ENCODE results near the gene DUS4L. TPM values are rescaled to one million over a fixed set of nuclear protein-coding genes. Genes with fewer than 3 reads are reported as not detected.
"Not testable (repeated sequence)": the region's sequence is repeated elsewhere in the genome, so short reads cannot be mapped to it uniquely, and the experiment has no call there.

Gene DUS4L, protein sequence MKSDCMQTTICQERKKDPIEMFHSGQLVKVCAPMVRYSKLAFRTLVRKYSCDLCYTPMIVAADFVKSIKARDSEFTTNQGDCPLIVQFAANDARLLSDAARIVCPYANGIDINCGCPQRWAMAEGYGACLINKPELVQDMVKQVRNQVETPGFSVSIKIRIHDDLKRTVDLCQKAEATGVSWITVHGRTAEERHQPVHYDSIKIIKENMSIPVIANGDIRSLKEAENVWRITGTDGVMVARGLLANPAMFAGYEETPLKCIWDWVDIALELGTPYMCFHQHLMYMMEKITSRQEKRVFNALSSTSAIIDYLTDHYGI
- 1 to 10 TPM; 5.4 to 6.6 TPM for total RNA-seq
- long read RNA-seq, donor 1, partial matches to known transcripts, result 0 of 1 reads
- long read RNA-seq, donor 1, other reads (novel, unspliced or antisense), result 1 of 1 reads
- long read RNA-seq, donor 2, partial matches to known transcripts, result 1 of 7 reads
- long read RNA-seq, donor 2, other reads (novel, unspliced or antisense), result 4 of 7 reads

DNA sequence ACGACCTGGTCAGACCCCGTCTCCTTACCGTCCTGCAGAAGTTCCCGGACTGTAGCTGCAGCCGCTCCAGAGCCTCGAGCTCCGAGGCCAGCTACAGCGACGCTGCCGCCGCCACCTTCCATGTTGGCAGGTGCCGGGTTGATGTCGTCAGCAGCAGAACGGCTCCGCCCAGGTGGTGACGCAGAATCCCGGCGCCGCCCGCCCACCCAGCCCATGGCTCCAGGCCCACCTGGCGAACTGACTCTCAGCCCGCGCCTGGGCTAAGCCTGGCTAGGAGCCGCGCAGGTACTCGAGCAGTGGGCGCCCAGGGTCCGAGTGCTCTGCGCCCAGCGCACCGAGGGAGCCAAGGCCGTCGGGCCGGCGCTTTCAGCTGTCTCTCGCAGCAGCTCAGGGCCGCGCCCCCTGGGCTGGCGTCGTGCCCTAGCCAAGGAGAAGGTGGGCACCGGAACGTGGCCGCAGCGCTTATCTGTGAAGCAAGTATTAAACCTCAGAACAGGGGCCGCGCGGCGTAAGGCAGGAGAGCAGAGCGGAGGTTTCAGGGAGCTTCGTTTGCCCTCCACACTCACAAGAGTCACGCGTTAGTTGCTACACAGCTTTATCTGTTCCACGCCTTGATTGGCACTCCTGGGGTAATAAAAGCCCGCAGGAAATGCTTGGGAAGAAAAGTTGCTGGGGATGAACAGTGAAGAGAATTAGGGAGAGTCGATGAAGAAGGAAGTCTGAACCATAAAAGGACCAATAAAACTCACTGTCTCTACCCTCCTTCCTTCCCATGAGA, at the start of gene DUS4L, which contains the start of gene COG5:
Gene DUS4L, plus strand, starts transcription at position 197 of the 778 bp plus-strand sequence. CDS start 3,100 bp downstream, outside the sequence.
Gene COG5, minus strand, starts transcription at position 146 of the 778 bp plus-strand sequence. Its CDS starts 24 bp downstream, at position 122.
- peak; percentile 94 for DNase-seq (ENCODE audit: low spot score)
- intact Hi-C loops (cut with DNase I), result loop anchor here in 1 of 2 donors (10.0 kb wide), 1 partner anchor 181 kb away; the partner anchor contains the start of gene CBLL1

DNA sequence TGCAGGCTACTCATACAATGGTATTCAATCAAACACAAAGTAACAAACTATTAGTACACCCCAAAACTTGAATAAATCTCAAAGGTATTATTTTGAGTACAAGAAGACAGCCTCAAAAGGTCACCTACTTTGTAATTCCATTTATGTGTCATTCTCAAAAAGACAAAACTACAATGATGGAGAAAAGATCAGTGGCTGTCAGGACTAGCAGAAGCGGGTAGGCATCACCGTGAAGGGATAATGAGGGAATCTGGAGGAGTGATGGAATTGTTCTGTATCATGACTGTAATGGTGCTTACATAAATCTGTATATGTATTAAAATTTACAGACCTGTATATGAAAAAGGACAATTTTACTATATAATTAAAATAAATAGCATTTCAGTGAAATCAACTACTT, 37.1 kb upstream of the DUS4L start:
- no peak for DNase-seq (ENCODE audit: low spot score)
- intact Hi-C loops (cut with DNase I), result no loop called here

- no peak for DNase-seq (ENCODE audit: low spot score)
- intact Hi-C loops (cut with DNase I), result no loop called here
These were observed 36.6 kb upstream of the DUS4L start for GRCh38 chr7:107527196-107527595.

GRCh38 chr7:107528461-107528860, 35.3 kb upstream of the DUS4L start:
- no peak for DNase-seq (ENCODE audit: low spot score)
- intact Hi-C loops (cut with DNase I), result no loop called here

GRCh38 chr7:107530751-107531150, 33.0 kb upstream of the DUS4L start:
- intact Hi-C loops (cut with DNase I), result no loop called here
- DNase-seq (ENCODE audit: low spot score), result no peak

DNA sequence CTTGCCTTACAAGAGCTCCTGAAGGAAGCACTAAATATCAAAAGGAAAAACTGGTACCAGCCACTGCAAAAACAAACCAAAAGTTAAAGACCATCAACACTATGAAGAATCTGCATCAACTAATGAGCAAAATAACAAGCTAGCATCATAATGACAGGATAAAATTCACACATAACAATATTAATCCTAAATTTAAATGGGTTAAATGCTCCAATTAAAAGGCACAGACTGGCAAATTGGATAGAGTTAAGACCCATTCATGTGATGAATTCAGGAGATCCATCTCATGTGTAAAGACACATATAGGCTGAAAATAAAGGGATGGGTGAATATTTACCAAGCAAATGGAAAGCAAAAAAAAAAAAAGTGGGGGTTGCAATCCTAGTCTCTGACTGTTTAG, 29.6 kb upstream of the DUS4L start:
- DNase-seq (ENCODE audit: low spot score), result no peak
- intact Hi-C loops (cut with DNase I), result no loop called here

DNA sequence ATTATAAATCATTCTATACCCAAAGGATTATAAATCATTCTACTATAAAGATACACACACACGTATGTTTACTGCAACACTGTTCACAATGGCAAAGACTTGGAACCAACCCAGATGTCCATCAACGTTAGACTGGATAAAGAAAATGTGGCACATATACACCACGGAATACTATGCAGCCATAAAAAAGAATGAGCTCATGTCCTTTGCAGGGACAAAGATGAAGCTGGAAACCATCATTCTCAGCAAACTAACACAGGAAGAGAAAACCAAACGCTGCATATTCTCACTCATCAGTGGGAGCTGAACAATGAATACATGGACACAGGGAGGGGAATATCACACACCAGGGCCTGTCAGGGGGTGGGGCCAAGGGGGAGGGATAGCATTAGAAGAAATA, 26.5 kb upstream of the DUS4L start:
- intact Hi-C loops (cut with DNase I); DNase-seq (ENCODE audit: low spot score): not testable (repeated sequence)

GRCh38 chr7:107538001-107538400, 25.8 kb upstream of the DUS4L start:
- intact Hi-C loops (cut with DNase I), result no loop called here
- DNase-seq (ENCODE audit: low spot score), result no peak

DNA sequence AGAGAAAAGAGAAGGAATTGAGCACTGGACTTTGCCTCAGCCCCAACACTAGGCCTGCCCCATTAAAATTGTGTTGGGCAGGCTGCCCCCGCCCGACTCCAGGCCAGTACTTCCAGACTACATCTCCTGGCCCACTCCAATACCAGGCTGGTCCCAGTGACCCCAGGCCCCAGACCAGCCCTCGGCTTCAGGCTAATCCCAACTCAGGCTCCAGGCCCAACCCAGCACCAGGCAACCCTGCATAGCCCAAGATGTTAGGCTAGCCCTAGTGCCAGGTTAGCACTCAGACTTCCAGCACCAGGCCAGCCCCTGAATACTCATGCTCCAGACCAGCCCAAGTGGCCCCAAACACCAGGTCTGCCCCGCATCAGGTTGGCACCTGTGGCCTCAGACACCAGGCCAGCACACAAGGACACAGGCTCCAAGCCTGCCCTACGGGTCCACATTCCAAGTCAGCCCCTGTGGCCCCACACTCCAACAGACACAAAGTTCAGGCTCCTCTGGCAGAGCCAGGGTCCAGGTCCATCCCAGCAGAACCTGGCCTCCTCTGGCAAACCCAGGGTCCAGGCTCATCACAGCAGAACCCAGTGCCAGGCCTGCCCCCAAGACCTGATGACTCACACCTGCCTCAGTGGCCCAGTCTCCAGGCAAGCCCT, 20.3 kb upstream of the DUS4L start:
- intact Hi-C loops (cut with DNase I), result no loop called here
- no peak for DNase-seq (ENCODE audit: low spot score)

GRCh38 chr7:107544848-107545591, 18.8 kb upstream of the DUS4L start:
- intact Hi-C loops (cut with DNase I), result no loop called here
- no peak for DNase-seq (ENCODE audit: low spot score)

- intact Hi-C loops (cut with DNase I), result loop anchor here in 1 of 2 donors (2.0 kb wide), 1 partner anchor 61 kb away; no protein-coding TSS in a partner anchor
- DNase-seq (ENCODE audit: low spot score), result no peak
These were observed 11.8 kb upstream of the DUS4L start for GRCh38 chr7:107551936-107552335.

DNA sequence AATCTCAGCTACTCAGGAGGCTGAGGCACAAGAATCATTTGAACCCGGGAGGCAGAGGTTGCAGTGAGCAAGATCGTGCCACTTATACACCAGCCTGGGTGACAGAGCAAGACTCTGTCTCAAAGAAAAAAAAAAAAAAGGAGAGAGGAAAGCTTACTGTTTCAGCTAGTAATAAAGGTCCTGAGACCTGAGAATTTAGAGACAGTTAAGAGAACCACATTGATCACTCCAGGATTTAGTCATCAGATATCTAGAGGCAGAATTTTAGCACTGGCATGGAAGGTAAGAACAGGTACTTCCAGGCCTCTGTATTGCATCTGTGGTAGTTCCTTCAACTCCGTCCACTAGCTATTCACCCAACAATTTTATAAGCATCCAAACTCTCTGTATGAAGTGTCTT, 7.9 kb upstream of the DUS4L start:
- no peak for DNase-seq (ENCODE audit: low spot score)
- intact Hi-C loops (cut with DNase I), result no loop called here

DNA sequence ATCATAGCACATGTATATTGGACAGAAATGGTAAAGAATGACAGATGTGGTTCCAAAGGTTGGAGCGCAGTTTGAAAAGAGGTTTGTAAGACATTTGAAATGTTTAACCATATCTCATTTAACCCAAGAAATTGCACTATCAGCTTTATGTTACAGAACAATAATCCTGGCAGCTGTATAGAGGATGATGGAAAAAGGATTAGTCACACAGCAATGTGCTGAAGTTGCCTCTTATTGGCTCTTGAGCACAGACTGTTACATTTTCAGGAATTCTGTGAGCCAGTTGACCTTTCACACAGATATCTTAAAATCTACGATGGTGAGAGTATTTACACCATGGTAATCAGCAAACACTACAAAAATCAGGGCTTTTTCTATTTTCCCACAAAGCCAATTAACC, 3.9 kb upstream of the DUS4L start:
- intact Hi-C loops (cut with DNase I), result loop anchor here in 1 of 2 donors (10.0 kb wide), 1 partner anchor 185 kb away; the partner anchor contains the start of gene CBLL1
- DNase-seq (ENCODE audit: low spot score), result no peak

- intact Hi-C loops (cut with DNase I), result loop anchor here in 1 of 2 donors (10.0 kb wide), 1 partner anchor 184 kb away; the partner anchor contains the start of gene CBLL1
- DNase-seq (ENCODE audit: low spot score), result no peak
These were observed 2.8 kb upstream of the DUS4L start for GRCh38 chr7:107560898-107561516.

GRCh38 chr7:107563081-107563774, 543 bp upstream of the DUS4L start:
- intact Hi-C loops (cut with DNase I), result loop anchor here in 1 of 2 donors (10.0 kb wide), 1 partner anchor 182 kb away; the partner anchor contains the start of gene CBLL1
- DNase-seq (ENCODE audit: low spot score), result no peak

DNA sequence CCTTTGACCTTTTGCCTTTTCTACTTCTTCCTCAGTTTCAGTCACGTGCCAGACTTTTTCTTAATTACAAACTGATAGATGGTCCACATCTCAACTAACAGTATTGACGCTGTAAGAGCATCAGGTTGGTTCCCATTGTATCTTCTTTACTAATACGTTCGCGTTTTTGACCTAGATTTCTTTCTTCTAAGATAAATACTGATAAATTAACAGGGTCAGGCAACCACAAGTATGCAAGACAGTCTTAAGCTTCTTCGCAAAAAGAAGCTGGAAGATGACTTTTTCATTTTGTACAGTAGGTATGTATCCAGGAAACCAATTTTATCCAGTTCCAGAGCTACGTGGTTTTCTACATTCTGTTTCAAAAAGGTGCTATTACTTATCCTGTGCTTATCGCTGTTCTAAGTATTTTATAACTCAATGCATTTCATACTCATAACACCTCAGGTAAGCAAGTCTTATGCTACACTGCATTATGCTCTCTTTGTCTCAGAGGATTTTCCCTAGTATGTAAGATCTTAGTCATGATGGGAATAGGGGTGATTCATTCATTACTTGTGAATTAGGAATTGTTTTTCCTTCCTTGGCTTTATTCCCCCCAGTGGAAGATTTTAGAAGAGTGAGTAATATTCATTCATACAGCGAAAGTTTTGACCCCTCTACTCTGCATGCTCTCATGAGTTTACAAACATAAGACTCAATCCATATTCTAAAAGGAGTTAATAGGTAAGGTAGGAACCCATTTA, 955 bp downstream of the DUS4L start:
- intact Hi-C loops (cut with DNase I), result loop anchor here in 1 of 2 donors (10.0 kb wide), 1 partner anchor 180 kb away; the partner anchor contains the start of gene CBLL1
- no peak for DNase-seq (ENCODE audit: low spot score)

DNA sequence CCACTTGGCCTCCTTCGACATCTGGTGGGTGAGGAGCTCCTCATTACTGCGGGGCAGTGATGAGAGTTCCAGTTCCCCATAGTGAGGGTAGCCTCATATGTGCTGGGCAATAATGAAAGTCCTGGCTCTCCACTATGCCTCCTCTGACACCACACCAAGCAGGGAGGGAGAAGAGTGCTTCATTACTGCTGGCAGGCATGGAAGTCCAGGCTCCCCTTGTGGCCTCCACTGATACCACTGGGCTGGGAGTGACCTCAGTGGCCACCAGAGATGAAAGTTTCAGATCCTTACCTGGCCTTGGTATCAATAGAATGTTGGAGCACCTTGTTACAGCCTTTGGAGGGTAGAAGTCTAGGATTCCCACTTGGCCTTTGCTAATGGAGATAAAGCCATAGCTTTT, 6.5 kb downstream of the DUS4L start:
- no peak for DNase-seq (ENCODE audit: low spot score)

More for the DNA sequence above, 6.5 kb downstream of the DUS4L start:
- intact Hi-C loops (cut with DNase I), result no loop called here
